HepG2 (cell line): Measurements from ENCODE around the gene CACNA2D3. TPM values are rescaled to one million over a fixed set of nuclear protein-coding genes. Genes with fewer than 3 reads are reported as not detected.

ENCODE experiments used
- CBX5 ChIP-seq: sonication (generic); formaldehyde crosslinking; IDR thresholded peaks from 2 replicates; pipeline ENCODE4 v1.4.0; 2020; ENCODE audit warnings: missing genetic modification reagents, borderline replicate concordance
- GLMP ChIP-seq: sonication (generic); formaldehyde crosslinking; IDR thresholded peaks from 2 replicates; pipeline ENCODE4 v1.9.0; 2021; ENCODE audit warnings: missing genetic modification reagents, mild to moderate bottlenecking, borderline replicate concordance
- HMGXB4 ChIP-seq, 2 experiments: sonication (generic) in 1 of 2; formaldehyde crosslinking in 1 of 2; IDR thresholded peaks; 2 replicates each; pipeline versions ENCODE4 v1.4.0 to v1.6.1; 2018 to 2020; ENCODE audit warnings: missing genetic modification reagents in 2 of 2, borderline replicate concordance in 1 of 2, low read depth in 1 of 2, mild to moderate bottlenecking in 1 of 2, missing biosample characterization in 1 of 2
- IRF9 ChIP-seq: sonication (generic); formaldehyde crosslinking; IDR thresholded peaks from 2 replicates; pipeline ENCODE4 v1.8.0; 2022; ENCODE audit warnings: missing genetic modification reagents, mild to moderate bottlenecking, borderline replicate concordance
- MBNL3 ChIP-seq: fragments of 250-450 bp; sonication (Bioruptor Pico); conservative IDR thresholded peaks from 2 replicates; pipeline ENCODE4 v1.8.0; 2022; ENCODE audit warnings: mild to moderate bottlenecking, inconsistent platforms
- SP1 ChIP-seq, 2 experiments: fragments of 450-650 bp in 1 of 2; sonication (generic) in 1 of 2; formaldehyde crosslinking in 1 of 2; IDR thresholded peaks; 2 replicates each; pipeline versions ENCODE4 v1.4.0 to v1.6.1; 2016 to 2020; ENCODE audit warnings: missing genetic modification reagents in 1 of 2
- ZBTB8A ChIP-seq: sonication (generic); formaldehyde crosslinking; IDR thresholded peaks from 2 replicates; pipeline ENCODE4 v1.4.0; 2020; ENCODE audit warnings: mild to moderate bottlenecking, low read depth, missing genetic modification reagents, borderline replicate concordance
- ZNF276 ChIP-seq: sonication (generic); formaldehyde crosslinking; IDR thresholded peaks from 2 replicates; pipeline ENCODE4 v1.4.0; 2020; ENCODE audit warnings: mild to moderate bottlenecking, low read depth, missing genetic modification reagents
- ZNF510 ChIP-seq: sonication (generic); formaldehyde crosslinking; IDR thresholded peaks from 2 replicates; pipeline ENCODE4 v1.4.0; 2020; ENCODE audit warnings: low read depth, mild to moderate bottlenecking, missing genetic modification reagents
- ZSCAN30 ChIP-seq: sonication (generic); formaldehyde crosslinking; IDR thresholded peaks from 2 replicates; pipeline ENCODE4 v1.5.0; 2020; ENCODE audit warnings: mild to moderate bottlenecking, missing genetic modification reagents
- polyA plus RNA-seq, 8 experiments: library from polyadenylated mRNA; depleted of rRNA in 3 of 8; stranded (reverse) in 7 of 8; unstranded in 1 of 8; fragments of >200 nt; fragmentation: Illumina TruSeq in 4 of 8; extraction: Trizol in 4 of 8; gene quantifications; 2 replicates each; pipeline versions ENCODE4 v1.2.1 to v1.2.3, GENCODE V29; 2011 to 2016; ENCODE audit warnings: low read depth in 4 of 8, missing spikeins in 1 of 8, mixed read lengths in 1 of 8; ENCODE audit not compliant: insufficient read depth in 1 of 8
- total RNA-seq, 5 experiments: library from RNA; depleted of rRNA; stranded (reverse); fragments of >200 nt; fragmentation: Illumina TruSeq; extraction: Trizol; gene quantifications; 2 replicates each; pipeline ENCODE4 v1.2.3, GENCODE V29; 2016; ENCODE audit warnings: low read depth in 1 of 5

CACNA2D3 gene
- total and polyA plus RNA-seq, 2 of the 13 experiments (the other 11 are each of a cell fraction or from before 2014, with no cell fraction given) = not detected

- no peak for TF ChIP-seq GLMP (CRISPR knock-in tag)
- TF ChIP-seq ZNF276 (CRISPR knock-in tag) = no peak
- no peak for TF ChIP-seq SP1 (IDR thresholded peaks at IDR 0.05)
- no peak for TF ChIP-seq SP1 (CRISPR knock-in tag; IDR thresholded peaks at IDR 0.05)
- no peak for TF ChIP-seq HMGXB4 (CRISPR knock-in tag; IDR thresholded peaks at IDR 0.05; ENCODE audit: borderline replicate concordance in 1 of 2, low read depth in 1 of 2)
- TF ChIP-seq CBX5 (CRISPR knock-in tag) = no peak
- no peak for TF ChIP-seq MBNL3 (CRISPR knock-in tag)
- no peak for TF ChIP-seq IRF9 (CRISPR knock-in tag)
- TF ChIP-seq ZSCAN30 (CRISPR knock-in tag) = no peak
- no peak for TF ChIP-seq ZNF510 (CRISPR knock-in tag)
- TF ChIP-seq ZBTB8A (CRISPR knock-in tag) = no peak
Measured at GRCh38 chr3:54649551-54649950, 527.2 kb downstream of the CACNA2D3 start (continued).
